DMS153 treated with DMSO at 0.1 percent for 48 hours (cell line): ENCODE measurements around the gene GNPTAB.
"Not testable (repeated sequence)": the region's sequence is repeated elsewhere in the genome, so short reads cannot be mapped to it uniquely, and the experiment has no call there.

Experiments used
- DNase-seq: peaks from one replicate; lab custom pipeline; 2025; ENCODE audit not compliant: unreplicated experiment; lab: John Stamatoyannopoulos, UW

Gene GNPTAB

DNA sequence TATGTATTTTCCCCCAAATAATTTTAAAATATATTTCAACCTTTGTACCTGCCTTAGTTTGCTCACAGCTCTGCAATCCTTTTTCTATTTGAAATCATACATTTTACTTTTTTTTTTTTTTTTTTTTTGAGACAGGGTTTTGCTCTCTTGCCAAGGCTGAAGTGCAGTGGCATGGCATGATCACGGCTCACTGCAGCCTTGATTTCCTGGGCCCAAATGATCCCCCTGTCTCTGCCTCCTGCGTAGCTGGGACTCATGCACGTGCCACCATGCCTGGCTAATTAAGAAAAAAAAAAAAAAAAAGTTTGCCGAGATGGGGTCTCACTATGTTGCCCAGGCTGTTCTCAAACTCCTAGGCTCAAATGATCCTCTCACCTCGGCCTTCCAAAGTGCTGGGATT is 90.2 kb downstream of the GNPTAB start:
- no peak for DNase-seq

DNA sequence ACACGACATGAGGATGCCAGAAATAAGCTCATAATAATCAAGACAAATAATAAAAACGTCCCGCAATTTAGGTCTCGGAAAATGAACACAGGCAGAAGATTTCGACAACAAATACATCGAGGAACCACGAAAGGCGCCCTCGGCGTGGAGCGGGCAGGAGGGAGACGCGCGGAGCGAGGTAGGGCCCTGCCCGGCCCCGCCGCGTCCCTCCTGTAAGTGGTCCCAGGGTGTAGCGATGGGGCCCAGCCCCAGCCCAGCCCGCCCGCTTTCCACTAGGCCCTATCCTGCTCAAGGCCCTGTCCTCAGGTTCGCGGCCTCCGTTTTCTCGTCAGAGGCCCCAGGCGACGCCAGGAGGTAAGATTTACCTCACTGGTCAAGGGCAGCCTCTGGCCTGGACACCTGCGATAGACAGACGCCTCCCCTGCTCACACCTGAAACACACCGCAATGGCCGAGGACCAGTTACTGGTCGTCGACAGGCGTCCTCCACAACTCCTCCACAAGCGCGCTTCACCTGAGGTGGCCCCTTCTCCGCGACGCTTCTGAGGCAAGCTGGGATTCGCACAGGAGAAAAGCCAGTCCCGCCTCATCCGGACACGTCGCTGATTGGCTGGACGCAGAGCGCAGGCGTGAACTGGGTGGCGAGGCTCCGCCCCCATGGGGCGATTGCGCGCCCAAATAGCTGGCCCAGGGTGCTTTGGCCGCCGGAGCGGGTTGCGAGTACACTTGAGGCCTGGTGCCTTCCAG is 91.7 kb downstream of the GNPTAB start, which contains the start of gene SYCP3:
TSS of gene SYCP3 (minus strand) at position 543 of the 746 bp plus-strand sequence. CDS start 1,527 bp downstream, outside the sequence.
- no peak for DNase-seq

DNA sequence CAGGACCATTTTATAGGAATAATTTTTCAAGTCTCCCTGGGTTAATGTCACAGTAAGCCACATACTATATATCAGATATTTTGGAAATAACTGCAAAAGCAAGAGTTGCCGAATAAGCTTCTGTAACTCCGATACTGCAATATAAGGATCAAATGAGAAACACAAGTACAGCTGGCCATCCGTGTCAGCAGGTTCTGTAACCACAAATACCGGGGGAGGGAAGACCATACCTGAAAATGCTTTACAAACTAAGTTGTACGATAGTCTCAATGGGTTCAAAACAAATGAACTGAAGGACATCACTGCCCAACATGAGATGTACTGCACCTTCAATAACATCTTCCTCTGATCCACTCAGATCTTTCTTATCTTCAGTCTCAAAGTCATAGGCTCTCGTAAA is 93.3 kb downstream of the GNPTAB start:
- DNase-seq, result no peak

DNA sequence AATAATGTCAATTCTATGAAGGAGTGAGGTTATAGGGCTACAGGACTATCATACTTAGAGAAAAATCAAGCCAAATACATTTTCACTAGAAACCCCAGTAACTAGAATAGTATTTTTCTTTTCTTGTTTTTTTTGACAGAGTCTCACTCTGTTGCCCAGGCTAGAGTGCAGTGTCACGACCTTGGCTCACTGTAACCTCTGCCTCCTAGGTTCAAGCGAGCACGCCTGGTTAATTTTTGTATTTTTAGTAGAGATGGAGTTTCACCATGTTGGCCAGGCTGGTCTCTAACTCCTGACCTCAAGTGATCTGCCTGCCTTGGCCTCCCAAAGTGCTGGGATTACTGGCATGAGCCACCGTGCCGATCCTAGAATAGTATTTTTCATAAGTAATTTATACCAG is 96.3 kb downstream of the GNPTAB start:
- not testable (repeated sequence) for DNase-seq

DNA sequence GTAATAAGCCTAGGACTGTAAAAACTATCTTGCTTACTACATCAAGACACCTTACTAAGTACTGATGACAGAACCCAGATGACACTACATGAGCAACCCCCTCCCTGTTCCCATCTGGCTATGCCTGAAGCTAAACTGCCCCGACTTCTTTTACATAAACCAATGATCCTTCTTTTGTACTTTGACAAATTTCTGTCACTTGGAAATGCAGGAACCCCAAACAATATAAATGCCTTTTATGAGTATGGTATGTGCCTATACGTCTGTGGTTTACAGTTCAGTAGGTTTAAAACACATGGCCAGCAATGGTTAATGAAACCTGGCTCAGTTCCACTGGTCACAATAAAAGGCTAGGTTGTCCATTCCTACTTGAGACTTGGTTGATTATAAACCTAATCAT is 97.6 kb downstream of the GNPTAB start:
- DNase-seq, result no peak

DNA sequence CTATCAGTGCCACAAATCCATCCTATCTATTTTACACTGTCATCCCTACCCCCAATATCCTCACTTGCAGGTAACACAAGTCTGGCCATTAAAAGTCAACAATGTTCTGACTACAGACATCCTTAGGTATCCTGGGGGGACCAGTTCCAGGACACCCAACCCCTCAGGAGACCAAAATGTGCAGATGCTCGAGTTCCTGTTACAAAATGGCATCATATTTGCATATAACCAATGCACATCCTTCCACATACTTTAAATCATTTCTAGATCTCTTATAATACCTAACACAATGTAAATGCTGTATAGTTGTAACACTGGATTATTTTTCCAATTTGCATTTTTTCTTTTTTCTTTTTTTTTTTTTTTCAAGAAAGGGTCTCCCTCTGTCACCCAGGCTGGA is 98.4 kb downstream of the GNPTAB start:
- no peak for DNase-seq

DNA sequence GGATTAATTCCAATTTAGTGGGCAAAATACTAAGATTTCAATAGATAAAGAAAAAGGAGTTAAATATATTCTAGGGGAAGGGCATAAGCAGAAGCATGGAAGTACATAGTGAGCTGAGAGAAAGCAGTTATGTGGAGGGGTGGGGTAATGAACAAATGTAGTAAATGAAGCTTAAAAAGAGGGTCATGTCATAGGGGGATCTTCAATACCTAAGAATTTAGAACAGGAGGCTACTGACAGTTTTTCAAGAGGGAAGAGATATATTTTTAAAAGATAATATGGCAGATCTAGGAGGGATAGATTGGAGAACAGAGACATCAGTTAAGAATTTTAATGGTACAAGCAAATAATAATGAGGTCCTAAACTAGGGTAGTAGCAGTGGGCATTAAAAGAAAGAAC is 100.9 kb downstream of the GNPTAB start:
- no peak for DNase-seq

DNA sequence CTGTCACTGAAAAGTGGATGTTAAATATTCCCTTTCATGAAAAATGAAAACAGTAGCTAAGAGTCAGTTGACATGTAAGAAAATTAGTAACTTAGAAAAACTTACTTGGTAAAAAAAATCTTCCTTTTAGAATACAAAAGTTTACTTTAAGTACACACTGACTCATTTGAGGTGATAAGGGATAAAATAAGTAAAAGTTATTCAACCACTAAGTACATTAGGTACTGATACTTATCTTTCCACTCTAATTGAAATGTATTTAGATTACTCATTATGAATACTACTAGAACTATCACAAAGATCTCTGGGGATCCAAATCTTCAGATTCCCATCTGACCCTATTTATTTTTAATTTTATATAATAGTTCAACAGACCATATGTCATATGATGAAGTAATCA is 103.7 kb downstream of the GNPTAB start:
- DNase-seq, result no peak

DNA sequence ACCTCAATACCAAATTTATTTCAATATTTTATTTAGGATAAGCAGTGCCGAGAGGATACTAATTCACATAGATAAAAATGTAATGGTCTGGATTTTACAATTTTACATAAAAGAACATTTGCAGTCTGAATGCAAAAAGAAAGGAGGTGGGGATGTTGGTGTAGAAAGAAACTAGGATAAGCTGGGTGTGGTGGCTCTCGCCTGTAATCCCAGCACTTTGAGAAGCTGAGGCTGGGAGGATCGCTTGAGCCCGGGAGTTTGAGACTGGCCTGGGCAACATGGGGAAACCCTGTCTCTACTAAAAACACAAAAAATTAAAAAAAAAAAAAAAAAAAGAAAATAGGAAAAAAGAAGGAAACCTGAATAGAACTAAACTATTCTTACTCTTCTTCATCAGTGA is 108.4 kb downstream of the GNPTAB start:
- no peak for DNase-seq

DNA sequence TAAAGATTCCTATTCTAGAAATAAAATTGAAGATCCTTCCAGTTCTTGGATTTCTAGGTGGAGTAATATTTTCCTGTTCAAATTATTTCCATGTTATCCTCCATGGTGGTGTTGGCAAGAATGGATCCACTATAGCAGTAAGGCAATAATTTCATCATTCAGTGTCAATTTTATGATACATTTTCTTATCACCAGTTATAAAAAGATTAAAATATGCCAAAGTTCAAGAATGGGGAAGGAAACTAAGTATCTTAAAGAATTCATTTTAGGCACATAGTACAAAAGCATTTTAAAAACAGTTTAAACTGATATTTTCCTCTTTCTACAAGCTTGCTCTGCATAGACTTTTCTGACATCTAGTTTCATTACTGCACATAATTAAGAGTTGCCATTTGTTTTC is 110.6 kb downstream of the GNPTAB start:
- DNase-seq, result no peak

DNA sequence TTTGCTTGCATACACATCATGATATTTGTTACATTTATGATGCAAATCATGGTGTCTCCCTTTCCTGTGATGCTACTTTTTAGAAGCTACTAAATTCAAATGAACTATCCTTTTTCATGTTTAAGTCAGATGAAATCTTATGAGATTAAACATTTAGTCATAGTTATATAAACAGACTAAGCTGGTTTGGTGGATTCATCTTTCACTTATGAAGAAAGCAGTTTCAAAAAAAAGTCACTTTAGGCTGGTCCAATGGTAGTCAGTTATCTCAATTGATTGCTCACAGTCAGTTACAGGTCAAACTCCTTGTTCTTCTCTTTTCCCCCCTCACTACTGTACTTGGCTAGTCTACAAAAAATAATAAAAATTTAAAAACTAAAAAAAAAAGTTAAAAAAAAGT is 111.2 kb downstream of the GNPTAB start:
- no peak for DNase-seq

DNA sequence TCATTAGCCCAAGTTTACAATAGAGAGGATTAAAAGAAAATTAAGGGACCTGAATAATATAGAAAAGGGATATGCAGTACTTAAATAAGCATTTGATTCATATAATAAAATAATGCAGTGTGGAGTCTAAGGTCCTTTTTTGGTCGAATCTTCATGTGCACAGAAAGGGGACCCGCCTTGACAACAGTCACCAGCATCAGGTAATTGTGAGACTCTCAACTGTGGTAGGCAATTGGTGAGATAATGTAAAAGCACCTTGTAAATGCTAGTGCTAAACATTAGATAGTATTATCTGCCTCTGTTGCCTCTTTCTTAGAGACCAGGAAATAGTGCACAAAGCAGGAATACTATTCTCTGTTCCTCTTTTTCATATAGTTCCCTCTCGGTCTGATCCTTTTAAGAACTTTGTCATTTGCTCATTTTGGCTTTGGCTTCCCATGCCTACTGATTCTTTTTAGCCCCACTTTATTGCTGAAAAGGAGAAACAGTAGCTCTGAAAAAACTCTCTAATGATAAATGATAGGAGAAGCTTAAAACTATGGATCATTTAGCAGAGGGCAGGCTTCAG is 115.8 kb downstream of the GNPTAB start:
- DNase-seq, result no peak

DNA sequence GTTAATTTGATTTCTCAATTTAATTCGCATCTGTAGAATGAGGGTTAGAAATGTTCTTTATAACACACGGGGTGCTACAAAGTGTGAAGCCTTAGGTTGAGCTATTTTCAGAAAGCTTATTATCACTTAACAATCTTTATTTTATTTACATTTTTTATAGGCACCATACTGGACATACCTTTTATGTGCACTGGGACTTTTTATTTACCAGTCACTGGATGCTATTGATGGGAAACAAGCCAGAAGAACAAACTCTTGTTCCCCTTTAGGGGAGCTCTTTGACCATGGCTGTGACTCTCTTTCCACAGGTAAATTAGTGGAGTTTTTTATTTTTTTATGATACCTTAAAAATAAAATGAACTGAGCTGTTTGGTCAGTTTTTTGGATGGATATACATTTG is 116.8 kb downstream of the GNPTAB start:
- no peak for DNase-seq

DNA sequence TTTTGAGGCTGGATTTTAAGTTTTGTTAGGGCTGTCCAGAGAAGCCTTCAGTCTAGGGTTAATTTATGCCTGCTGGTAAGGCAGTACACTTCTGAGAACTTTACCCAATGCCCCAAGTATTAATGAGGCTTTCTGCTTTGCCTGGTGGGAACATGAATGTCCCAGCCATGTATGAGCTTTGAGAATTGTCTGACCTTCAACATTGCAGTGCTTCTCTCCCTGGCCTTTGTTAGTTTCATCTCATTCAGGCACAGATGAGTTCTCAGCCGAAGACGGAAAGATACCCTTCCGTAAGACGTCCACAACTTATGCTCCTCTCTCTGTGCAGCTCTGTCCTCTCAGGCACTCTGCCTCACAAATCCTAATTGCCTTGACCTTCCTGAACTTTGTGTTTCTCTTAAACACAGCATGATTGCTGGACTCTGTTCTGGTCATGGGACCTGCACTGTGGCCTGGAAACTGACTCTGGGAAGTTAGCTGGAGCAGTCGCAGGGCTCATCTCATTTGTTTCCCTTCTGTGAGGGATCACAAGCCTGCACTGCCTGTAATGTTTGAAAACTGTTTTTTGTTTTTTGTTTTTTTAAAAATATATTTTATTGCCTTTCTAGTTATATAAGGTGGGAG is 117.6 kb downstream of the GNPTAB start:
- no peak for DNase-seq

DNA sequence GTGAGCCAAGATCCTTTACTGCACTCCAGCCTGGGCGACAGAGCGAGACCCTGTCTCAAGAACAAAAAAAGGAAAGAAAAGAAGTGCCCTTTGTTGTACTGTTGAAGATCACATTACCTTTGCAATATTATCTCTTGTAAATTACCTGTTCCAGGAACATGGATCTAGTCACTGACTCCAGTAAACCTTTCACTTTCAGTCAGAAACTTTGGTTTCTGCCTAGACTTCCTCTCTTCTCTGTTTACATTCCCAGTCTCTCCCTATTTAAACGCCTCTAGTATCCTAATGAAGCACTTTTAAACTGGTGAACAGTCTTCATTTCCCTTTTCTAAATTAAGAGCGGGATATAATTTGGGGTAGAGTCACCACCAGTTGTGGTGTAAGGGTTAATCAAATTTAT is 120.5 kb downstream of the GNPTAB start:
- DNase-seq, result no peak

DNA sequence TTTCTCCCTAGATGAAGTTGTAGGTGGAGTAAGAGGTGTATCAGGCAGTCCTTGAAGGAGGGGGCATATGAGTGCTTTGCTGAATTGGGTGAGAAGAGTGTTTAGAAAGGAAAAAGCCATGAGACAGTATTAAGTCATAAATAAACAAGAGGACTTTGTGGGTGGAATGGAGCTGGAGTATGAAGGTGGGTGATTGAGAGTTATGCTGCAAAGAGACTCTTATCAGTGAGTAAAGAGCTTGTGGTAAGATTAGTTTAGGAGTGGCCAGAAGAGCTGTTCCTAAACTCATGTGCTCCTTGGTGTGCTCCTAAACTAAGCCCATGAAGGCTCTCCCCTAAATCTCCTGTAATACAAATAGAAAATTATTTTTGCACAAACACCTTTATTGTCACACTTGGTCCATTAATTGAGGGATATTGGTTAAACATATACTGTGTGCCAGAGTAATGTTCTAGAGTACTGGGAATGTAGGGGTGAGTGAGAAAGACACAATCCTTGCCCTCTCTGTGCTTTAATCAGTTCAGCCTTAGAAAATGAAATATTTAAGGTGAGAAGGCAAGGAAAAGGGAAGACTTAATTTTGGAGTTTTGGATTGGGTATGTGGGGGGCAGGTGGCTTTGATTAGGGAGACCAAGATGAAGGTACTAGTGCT is 123.5 kb downstream of the GNPTAB start:
- DNase-seq, result no peak

DNA sequence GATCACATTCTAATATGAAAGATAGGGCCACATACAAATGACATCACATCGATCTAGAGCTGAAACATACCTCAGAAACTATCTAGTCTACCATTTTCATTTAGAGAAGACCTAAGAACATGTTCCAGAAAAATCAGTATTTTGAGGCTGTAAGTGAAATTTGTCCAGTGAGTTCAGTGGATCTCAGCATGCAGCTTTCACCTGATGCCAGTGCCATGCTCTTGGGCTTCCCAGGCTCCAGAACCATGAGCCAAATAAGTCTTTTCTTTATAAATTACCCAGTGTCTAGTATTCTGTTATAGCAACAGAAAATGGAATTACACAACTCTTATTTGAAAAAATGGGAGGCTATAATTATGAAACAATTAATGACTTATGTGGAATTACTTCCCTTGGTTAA is 124.4 kb downstream of the GNPTAB start:
- DNase-seq, result no peak

DNA sequence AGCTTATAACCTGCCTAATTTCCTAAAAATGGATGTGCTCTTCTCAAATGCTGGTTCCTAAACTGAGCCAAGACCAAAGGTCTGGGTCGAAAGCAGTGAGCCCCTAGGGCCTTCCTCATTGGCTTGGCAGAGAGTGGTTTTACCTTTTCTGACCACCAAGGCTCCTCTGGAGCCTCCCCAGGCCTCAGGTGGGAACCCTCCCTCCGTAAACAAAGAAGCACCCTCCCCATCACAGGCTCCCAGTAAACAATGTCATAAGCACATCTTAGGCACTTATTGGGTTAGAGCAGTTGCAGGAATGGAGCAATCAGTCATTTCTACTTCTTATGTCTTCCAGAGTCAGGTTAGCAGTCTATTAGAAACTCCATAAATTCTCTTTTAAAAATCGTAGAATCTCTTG is 127.3 kb downstream of the GNPTAB start:
- DNase-seq, result no peak

DNA sequence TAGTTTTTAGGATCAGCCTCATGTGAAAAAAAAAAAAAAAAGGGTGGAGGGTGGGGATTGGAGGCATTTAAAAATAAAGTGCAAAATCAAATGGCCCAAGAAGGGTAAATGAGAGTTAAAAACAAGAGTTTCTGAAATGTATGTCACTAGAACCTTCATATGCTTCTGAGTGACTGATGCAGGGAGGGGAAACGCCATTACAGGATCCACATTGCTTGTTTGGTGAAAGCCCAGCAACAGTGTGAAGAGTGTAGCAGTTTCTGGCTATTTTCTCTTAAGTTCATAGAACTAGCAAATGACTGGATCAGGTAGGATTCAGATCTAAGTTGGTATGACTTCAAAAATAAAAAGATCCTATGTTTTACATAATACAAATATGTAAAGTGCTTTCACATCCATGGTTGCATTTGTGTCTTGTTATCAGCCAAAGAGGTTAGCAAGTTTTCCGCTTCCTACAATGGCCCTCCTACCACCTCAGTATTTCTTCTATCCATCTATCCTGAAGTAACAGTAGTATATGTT is 130.4 kb downstream of the GNPTAB start:
- no peak for DNase-seq

DNA sequence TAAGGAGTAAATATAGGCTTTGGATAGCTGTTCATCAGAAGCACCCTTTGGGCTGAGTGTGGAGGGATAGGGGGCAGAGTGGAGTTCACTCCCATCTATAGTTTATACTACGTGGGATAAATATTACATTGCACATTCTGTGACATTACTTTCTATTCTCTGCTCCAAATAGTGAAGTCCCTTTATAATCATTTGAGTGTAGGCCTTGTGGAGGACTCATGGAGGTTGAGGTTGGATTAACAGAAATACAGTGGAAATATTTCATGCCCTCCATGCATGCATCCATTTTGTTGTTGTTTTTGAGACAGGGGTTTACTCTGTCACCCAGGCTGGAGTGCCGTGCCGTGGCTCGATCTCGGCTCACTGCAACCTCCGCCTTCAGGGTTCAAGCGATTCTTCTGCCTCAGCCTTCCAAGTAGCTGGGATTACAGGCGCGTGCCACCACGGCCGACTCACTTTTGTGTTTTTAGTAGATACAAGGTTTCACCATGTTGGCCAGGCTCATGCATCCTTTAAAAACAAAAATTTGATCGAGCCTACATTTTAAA is 131.9 kb downstream of the GNPTAB start:
- no peak for DNase-seq
